ENCODE data around the gene HSF2BP.
"Not testable (repeated sequence)": the region's sequence is repeated elsewhere in the genome, so short reads cannot be mapped to it uniquely, and the experiment has no call there.

The HSF2BP gene

DNA sequence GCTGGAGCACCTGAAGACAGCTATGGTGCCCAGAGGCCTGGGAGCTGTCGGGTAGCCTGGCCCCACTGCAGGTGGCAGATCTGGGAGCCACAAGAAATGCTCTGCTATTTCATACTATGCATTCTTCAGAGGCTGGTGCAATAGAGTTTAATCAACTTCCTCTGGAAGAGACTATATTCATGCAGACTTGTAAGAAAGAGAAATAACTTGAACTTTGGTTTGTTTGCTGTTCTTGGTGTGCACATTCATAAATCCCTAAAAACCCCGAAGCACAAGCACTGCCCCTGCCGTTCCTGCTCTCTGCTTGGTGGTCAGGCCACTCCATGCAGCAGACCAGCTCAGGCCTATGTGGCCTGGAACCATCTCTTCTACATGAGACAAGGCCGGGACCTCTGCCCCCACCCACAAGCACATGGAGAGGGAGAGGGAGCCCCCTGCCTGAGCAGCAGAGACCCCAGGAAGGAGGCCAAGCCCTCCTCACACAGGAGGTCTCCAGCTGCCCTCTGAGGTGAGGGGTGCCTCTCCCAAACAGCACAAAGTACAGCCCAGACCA is 142.9 kb downstream of the HSF2BP start:
- not testable (repeated sequence) for H3K4me3 Mint-ChIP-seq; H3K36me3 Mint-ChIP-seq (ENCODE audit: low read depth); H3K4me1 Mint-ChIP-seq; H3K27ac Mint-ChIP-seq; H3K9me3 Mint-ChIP-seq; H3K27me3 Mint-ChIP-seq (ENCODE audit: low read depth)

DNA sequence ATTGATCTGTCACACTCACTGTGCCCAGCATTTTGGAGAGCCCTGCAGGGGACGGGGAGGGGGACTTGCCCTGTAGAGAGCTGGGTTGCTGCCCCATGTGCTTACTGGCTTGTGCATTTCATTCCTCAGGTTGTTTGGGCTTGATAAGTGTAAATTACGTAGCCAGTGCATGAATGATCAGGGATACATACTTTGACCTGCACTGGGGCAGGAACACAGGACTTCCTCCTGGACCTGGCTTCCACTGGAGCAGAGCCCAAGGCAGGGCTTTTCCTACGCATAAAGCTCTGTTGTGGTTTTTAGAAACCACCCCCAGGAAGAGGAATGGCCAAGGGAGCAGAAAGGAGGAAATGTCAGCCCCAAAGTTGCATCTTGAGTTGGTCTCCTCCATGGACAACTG is 144.5 kb downstream of the HSF2BP start:
- not testable (repeated sequence) for H3K4me3 Mint-ChIP-seq; H3K4me1 Mint-ChIP-seq; H3K27me3 Mint-ChIP-seq (ENCODE audit: low read depth); H3K27ac Mint-ChIP-seq; H3K36me3 Mint-ChIP-seq (ENCODE audit: low read depth); H3K9me3 Mint-ChIP-seq

DNA sequence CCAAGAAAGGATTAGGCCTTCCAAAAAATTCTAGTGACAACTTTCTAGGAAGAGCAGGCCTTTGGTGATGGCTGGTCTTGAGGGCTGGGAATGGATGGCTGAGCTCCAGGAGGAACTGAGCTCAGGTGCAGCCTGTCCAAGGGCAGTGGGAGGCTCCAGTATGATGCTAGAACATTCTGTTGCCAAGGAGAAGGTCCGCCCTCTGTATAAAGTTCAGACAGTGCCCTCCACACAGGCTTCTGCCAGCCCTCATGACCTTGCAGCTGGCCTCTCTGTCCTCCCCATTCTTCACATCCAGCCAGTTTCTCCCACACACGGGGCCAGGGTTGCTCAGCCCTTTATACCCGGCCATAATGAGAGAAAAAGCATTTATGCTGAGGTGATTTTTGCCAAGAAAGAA is 146.3 kb downstream of the HSF2BP start:
- H3K27ac Mint-ChIP-seq; H3K36me3 Mint-ChIP-seq (ENCODE audit: low read depth); H3K4me1 Mint-ChIP-seq; H3K9me3 Mint-ChIP-seq; H3K4me3 Mint-ChIP-seq; H3K27me3 Mint-ChIP-seq (ENCODE audit: low read depth): not testable (repeated sequence)

- not testable (repeated sequence) for H3K9me3 Mint-ChIP-seq; H3K4me1 Mint-ChIP-seq; H3K4me3 Mint-ChIP-seq; H3K27ac Mint-ChIP-seq; H3K27me3 Mint-ChIP-seq (ENCODE audit: low read depth); H3K36me3 Mint-ChIP-seq (ENCODE audit: low read depth)
These were observed 148.1 kb downstream of the HSF2BP start for GRCh38 chr21:43511209-43511608.

- H3K36me3 Mint-ChIP-seq (ENCODE audit: low read depth); H3K9me3 Mint-ChIP-seq; H3K4me1 Mint-ChIP-seq; H3K27ac Mint-ChIP-seq; H3K27me3 Mint-ChIP-seq (ENCODE audit: low read depth); H3K4me3 Mint-ChIP-seq: not testable (repeated sequence)
These were observed 148.6 kb downstream of the HSF2BP start for GRCh38 chr21:43510669-43511068.

DNA sequence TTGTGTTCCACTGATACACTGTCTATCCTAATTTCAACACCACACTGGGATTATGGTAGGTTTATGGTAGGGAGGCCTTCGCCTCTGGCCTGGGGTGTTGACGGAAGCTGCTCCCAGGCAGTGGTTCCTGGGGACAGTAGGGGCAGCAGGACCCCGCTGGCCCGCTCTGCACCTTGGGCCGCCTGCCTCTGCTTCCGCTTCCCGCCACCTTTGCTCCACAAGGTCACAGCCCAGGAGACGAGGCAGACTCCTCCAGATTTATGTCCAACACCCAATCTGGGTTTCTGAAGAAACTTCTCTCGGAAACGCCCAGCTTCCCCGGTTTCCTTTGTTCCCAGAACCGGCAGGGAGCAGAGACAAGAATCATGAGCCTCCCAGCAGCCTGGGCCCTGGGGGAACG is 155.4 kb downstream of the HSF2BP start:
- not testable (repeated sequence) for H3K4me1 Mint-ChIP-seq; H3K4me3 Mint-ChIP-seq; H3K9me3 Mint-ChIP-seq; H3K27me3 Mint-ChIP-seq (ENCODE audit: low read depth); H3K27ac Mint-ChIP-seq; H3K36me3 Mint-ChIP-seq (ENCODE audit: low read depth)

DNA sequence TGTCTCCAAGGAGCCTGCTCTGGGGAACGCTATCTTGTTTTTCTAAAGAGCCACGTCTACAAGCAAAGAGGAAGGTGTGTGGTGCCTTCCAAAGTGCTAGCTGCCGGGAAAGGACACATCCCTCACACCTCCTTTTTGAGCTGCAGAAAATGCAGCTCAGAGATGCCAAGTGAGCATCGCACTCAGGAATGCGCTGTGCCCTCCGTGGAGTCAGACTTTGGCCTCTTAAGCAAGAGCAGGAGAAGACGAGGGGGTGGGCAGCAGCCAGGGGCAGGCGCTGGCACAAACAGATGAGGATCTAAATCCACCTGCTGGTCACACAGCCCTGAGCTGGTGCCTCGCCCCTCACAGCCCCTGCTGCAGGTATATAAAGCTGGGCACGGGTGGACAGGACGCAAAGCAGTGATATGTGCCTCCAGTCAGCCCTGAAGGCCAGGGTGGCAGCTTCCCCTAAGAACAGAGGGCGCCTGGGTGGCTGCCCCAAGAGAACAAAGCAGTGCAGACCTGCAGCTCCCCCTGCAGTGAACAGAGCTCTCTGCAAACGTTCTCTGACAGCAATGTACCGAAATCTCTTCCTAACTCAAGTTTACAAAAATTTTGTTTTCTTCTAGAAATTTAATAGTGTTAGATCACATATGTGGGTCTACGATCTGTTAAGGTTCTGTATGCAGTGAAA is 156.1 kb downstream of the HSF2BP start:
- H3K36me3 Mint-ChIP-seq (ENCODE audit: low read depth); H3K4me1 Mint-ChIP-seq; H3K4me3 Mint-ChIP-seq; H3K27me3 Mint-ChIP-seq (ENCODE audit: low read depth); H3K9me3 Mint-ChIP-seq; H3K27ac Mint-ChIP-seq: not testable (repeated sequence)

DNA sequence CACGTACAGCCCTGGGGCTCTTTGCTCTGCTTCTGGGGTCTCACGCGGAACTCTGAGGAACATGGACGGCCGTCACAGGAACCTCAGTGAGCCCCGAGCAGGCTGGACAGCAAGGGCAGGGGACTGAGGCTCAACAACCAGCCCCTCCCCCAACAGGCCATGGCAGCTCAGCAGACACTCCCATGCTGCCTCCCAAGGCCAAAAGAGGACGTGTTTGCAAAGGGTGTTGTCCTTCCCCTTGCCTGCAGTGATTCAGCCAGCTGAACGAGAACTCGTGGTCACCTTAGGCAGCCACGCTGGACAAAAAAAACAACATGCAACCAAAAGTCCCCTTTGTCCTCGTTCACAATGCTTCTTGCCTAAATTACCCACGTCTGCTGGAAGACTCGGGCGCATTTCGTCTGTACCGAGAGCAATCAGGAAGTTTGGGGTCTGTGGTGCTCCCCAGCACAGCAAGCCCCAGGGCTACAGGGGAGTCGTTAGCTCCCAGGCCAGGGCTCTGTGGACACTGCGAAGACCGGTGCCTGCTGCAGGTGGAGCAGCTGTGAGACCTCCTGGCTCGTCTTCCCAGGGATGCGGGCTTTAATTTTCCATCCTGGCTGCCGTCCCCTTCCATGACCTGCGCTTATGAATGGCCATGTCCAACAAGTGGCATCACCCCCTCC is 156.7 kb downstream of the HSF2BP start:
- not testable (repeated sequence) for H3K27me3 Mint-ChIP-seq (ENCODE audit: low read depth); H3K27ac Mint-ChIP-seq; H3K4me1 Mint-ChIP-seq; H3K36me3 Mint-ChIP-seq (ENCODE audit: low read depth); H3K9me3 Mint-ChIP-seq; H3K4me3 Mint-ChIP-seq

GRCh38 chr21:43498924-43499323 is 160.4 kb downstream of the HSF2BP start:
- H3K4me1 Mint-ChIP-seq; H3K27me3 Mint-ChIP-seq (ENCODE audit: low read depth); H3K36me3 Mint-ChIP-seq (ENCODE audit: low read depth); H3K9me3 Mint-ChIP-seq; H3K4me3 Mint-ChIP-seq; H3K27ac Mint-ChIP-seq: not testable (repeated sequence)

DNA sequence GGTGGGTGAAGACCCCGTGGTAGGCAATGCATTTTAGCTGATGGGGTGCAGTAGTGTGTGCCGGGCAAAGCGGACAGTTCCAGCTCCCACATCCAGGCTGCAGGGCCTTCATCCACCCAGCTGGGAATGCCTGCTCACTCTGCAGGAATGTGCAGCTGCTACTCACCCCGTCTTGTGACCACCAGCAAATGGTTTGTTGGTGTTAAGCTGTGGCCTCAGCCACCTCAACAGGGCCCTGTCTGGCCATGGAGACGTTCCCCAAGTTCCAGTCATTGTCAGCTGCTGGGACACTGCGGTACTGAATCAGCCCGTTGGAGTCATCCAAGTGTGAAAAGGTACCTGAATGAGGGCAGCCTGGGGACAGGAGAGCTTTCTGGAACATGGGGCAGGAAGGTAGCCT is 161.2 kb downstream of the HSF2BP start:
- H3K4me3 Mint-ChIP-seq; H3K36me3 Mint-ChIP-seq (ENCODE audit: low read depth); H3K27ac Mint-ChIP-seq; H3K4me1 Mint-ChIP-seq; H3K9me3 Mint-ChIP-seq; H3K27me3 Mint-ChIP-seq (ENCODE audit: low read depth): not testable (repeated sequence)

DNA sequence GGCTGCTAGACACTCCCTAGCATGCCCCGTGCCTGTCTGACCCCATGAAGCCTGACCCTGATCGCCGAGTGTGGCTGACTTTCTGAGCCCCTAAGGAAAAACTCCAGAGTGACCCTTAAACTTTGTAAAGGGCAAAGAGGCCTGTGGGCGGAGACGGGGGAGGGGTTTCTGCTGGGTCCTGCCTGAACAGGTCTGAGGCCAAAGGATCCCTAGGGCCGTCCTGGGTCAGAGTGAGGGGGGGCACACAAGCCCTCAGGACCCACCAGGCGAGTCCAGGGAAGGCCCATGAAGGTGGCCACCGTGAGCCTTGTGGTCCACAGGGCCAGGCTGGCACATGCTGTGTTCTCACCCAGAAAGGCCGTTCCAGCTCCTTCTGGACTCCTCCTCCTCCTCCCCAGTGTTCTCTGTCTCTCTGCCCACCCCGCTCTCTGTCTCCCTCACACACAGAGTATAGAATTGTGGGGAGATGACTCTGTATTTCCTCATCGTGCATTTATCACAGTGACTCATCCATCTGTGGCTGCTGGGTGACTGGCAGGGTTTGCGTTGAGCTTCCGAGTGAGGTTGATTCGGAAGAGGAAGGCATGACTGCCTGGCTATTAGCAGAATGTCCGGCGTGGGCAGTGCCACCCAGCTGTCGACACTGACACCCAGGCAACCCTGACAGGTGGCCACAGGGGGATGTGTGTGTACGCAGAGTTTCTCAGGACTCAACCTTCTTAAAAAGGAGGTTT is 164.8 kb downstream of the HSF2BP start:
- H3K27me3 Mint-ChIP-seq (ENCODE audit: low read depth); H3K9me3 Mint-ChIP-seq; H3K36me3 Mint-ChIP-seq (ENCODE audit: low read depth); H3K4me3 Mint-ChIP-seq; H3K27ac Mint-ChIP-seq; H3K4me1 Mint-ChIP-seq: not testable (repeated sequence)

DNA sequence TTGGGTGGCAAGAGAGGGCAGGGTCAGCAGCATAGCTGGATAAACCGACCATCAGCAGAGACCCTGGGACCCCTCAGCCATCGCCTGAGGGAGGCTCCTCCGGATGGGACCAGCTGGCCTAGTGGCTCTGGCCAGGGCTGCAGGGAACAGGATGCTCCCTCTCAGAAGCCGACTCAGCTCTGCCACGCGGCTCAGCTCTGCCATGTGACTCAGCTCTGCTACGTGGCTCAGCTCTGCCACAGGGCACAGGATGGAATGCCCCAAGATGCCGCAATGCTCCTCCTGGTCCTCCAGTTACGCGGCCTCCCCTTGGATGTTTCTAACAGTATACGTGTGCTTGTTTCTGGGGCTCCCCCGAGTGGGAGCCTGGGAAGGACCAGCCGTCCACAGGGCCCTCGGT is 165.8 kb downstream of the HSF2BP start:
- not testable (repeated sequence) for H3K27me3 Mint-ChIP-seq (ENCODE audit: low read depth); H3K36me3 Mint-ChIP-seq (ENCODE audit: low read depth); H3K4me3 Mint-ChIP-seq; H3K9me3 Mint-ChIP-seq; H3K27ac Mint-ChIP-seq; H3K4me1 Mint-ChIP-seq

GRCh38 chr21:43488235-43488634 is 171.1 kb downstream of the HSF2BP start:
- not testable (repeated sequence) for H3K36me3 Mint-ChIP-seq (ENCODE audit: low read depth); H3K9me3 Mint-ChIP-seq; H3K4me3 Mint-ChIP-seq; H3K4me1 Mint-ChIP-seq; H3K27ac Mint-ChIP-seq; H3K27me3 Mint-ChIP-seq (ENCODE audit: low read depth)

- H3K27ac Mint-ChIP-seq; H3K4me1 Mint-ChIP-seq; H3K36me3 Mint-ChIP-seq (ENCODE audit: low read depth); H3K9me3 Mint-ChIP-seq; H3K4me3 Mint-ChIP-seq; H3K27me3 Mint-ChIP-seq (ENCODE audit: low read depth): not testable (repeated sequence)
These were observed 173.2 kb downstream of the HSF2BP start for GRCh38 chr21:43486051-43486450.

GRCh38 chr21:43485016-43485415 is 174.3 kb downstream of the HSF2BP start:
- H3K9me3 Mint-ChIP-seq; H3K27ac Mint-ChIP-seq; H3K4me3 Mint-ChIP-seq; H3K27me3 Mint-ChIP-seq (ENCODE audit: low read depth); H3K4me1 Mint-ChIP-seq; H3K36me3 Mint-ChIP-seq (ENCODE audit: low read depth): not testable (repeated sequence)
